Large intestine (tissue), 3 donors: Measurements from ENCODE around the gene SYTL2. TPM values are rescaled to one million over a fixed set of nuclear protein-coding genes. Genes with fewer than 3 reads are reported as not detected.

ENCODE experiments used
- DNase-seq, 2 donors: peaks; one replicate each; pipeline versions ENCODE4 v3.0.0 to v3.0.0-alpha.2; 2013
- H3K27ac ChIP-seq: one replicate; pipeline ENCODE4 v1.5.1; 2013; ENCODE audit warnings: low read length
- H3K27me3 ChIP-seq: 2 replicates; pipeline ENCODE4 v1.6.1; 2013; ENCODE audit warnings: low read length; ENCODE audit not compliant: control insufficient read depth, insufficient read depth
- H3K36me3 ChIP-seq: 2 replicates; pipeline ENCODE4 v1.6.1; 2013; ENCODE audit warnings: low read length; ENCODE audit not compliant: control insufficient read depth, insufficient read depth
- H3K4me1 ChIP-seq: one replicate; pipeline ENCODE4 v1.6.1; 2013; ENCODE audit warnings: low read length; ENCODE audit not compliant: control insufficient read depth, insufficient read depth
- H3K4me3 ChIP-seq: one replicate; pipeline ENCODE4 v1.5.1; 2013; ENCODE audit warnings: low read length
- H3K9me3 ChIP-seq: one replicate; pipeline ENCODE4 v1.6.1; 2013; ENCODE audit warnings: mild to moderate bottlenecking, low read depth, low read length, moderate library complexity; ENCODE audit not compliant: control insufficient read depth
- WGBS: methylation state at CpG from one replicate; pipeline ENCODE4 v1.1.5; 2013; ENCODE audit warnings: low lambda C conversion rate; ENCODE audit not compliant: insufficient coverage; 5-methylcytosine and 5-hydroxymethylcytosine counted together
- polyA plus RNA-seq: library from polyadenylated mRNA; unstranded; fragments of 120-200 nt; gene quantifications from one replicate; pipeline ENCODE4 v1.2.1, GENCODE V29; 2013

The SYTL2 gene
- polyA plus RNA-seq, 1 donor: 40.9 TPM

- no peaks in the 10 kb centered on the region for H3K4me1 ChIP-seq
- H3K27me3 ChIP-seq: no peaks in the 10 kb centered on the region
- H3K36me3 ChIP-seq: no peaks in the 10 kb centered on the region
- H3K9me3 ChIP-seq: no peaks in the 10 kb centered on the region
- 100% methylated on average over 1 of the region's 2 CpGs for WGBS
- no peak for DNase-seq
- H3K27ac ChIP-seq: no peak overlapping the region
- H3K4me3 ChIP-seq: no peak overlapping the region
These were observed 44.2 kb downstream of the SYTL2 start for GRCh38 chr11:85766721-85767161.

DNA sequence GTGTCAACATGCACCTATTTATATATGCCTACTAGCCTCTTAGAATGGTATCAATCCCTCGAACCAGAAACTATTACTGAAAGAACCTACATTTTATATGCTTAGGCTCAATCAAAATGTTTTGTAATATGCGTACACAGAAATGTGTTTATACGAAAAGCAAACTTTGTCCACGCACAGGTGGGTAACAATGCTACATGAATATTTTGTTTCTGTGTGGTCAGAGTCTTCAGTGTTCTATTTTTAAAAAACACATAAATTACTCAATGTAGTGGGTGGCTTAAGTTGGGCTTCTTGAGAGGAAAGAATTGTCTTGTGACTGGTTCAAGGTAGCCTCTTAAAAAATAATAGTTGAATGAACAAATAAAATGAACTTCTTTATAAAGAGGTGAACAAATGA is 46.1 kb downstream of the SYTL2 start:
- 83% methylated on average over 3 of the region's 4 CpGs for WGBS
- DNase-seq: no peak
- no peaks in the 10 kb centered on the region for H3K9me3 ChIP-seq
- no peak overlapping the region for H3K27ac ChIP-seq
- H3K27me3 ChIP-seq: no peaks in the 10 kb centered on the region
- no peaks in the 10 kb centered on the region for H3K36me3 ChIP-seq
- H3K4me1 ChIP-seq: no peaks in the 10 kb centered on the region
- no peak overlapping the region for H3K4me3 ChIP-seq

- H3K4me3 ChIP-seq: no peak overlapping the region
- no peak overlapping the region for H3K27ac ChIP-seq
- H3K4me1 ChIP-seq: peaks cover 5% of the 10 kb centered on the region
- DNase-seq: no peak
- H3K36me3 ChIP-seq: no peaks in the 10 kb centered on the region
- no peaks in the 10 kb centered on the region for H3K9me3 ChIP-seq
- H3K27me3 ChIP-seq: no peaks in the 10 kb centered on the region
- no CpG with 5 or more reads among the region's 1 CpG for WGBS
These were observed 48.7 kb downstream of the SYTL2 start for GRCh38 chr11:85762226-85762625.

DNA sequence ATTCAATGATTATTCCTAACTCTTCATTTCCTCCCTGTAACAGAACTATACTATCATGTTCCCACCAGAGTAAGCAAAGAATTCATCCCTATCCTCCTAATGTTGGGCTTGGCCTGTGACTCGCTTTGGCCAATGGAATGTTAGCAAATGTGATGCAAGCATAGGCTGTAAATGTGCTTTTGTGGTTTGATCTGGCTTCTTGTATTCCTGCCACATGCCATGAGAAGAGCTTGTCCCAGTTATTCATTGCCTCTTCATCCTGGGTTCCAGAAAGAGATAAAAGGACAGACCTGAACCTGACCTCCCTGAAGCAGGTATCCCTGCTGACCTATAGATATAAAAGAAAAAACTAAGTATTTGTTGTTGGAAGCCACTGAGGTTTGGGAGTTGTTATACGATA is 51.0 kb downstream of the SYTL2 start:
- 80% methylated on average over 1 of the region's 2 CpGs for WGBS
- H3K9me3 ChIP-seq: no peaks in the 10 kb centered on the region
- no peak overlapping the region for H3K27ac ChIP-seq
- no peak overlapping the region for H3K4me3 ChIP-seq
- peaks cover 14% of the 10 kb centered on the region for H3K4me1 ChIP-seq
- no peak for DNase-seq
- H3K27me3 ChIP-seq: no peaks in the 10 kb centered on the region
- H3K36me3 ChIP-seq: no peaks in the 10 kb centered on the region

DNA sequence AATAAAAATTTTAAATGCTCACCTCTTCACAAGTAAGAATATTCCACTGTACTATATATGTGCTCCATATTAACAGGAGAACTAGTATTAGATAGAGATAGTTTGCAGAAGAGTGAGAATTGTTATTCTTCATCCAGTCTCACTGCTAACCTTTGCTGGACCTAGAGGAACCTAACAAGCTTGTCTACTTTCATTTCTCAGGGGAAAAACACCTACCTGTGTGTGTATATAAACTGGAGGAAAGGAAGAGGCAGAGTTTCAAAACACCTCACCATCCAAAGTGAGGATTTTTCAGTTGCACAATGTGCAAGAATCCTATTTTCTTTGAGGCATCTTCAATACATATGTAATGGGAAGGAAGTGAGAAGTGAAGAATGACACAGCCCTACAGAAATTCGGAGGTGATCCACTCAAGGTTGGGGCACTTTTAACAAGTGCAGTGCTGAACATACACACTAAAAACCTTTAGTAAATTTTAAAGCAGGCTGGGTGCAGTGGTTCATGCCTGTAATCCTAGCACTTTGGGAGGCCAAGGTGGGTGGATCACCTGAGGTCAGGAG is 52.4 kb downstream of the SYTL2 start:
- Histone ChIP-seq H3K27me3 (no peaks in the 10 kb centered on the region), H3K4me1 (peaks cover 14% of the 10 kb centered on the region), H3K4me3 (no peak overlapping the region), H3K9me3 (no peaks in the 10 kb centered on the region), H3K27ac (no peak overlapping the region), H3K36me3 (no peaks in the 10 kb centered on the region)
- no peak for DNase-seq
- no CpG with 5 or more reads among the region's 1 CpG for WGBS

GRCh38 chr11:85758026-85758425 is 52.9 kb downstream of the SYTL2 start:
- Histone ChIP-seq H3K27ac (no peak overlapping the region), H3K4me1 (peaks cover 14% of the 10 kb centered on the region), H3K27me3 (no peaks in the 10 kb centered on the region), H3K4me3 (no peak overlapping the region), H3K9me3 (no peaks in the 10 kb centered on the region), H3K36me3 (no peaks in the 10 kb centered on the region)
- WGBS: 93% methylated on average over 2 of the region's 4 CpGs
- no peak for DNase-seq

GRCh38 chr11:85756401-85757200 is 54.3 kb downstream of the SYTL2 start:
- Histone ChIP-seq H3K27ac (peak overlapping the region; percentile 58), H3K27me3 (no peaks in the 10 kb centered on the region), H3K4me3 (no peak overlapping the region), H3K4me1 (peaks cover 14% of the 10 kb centered on the region), H3K9me3 (no peaks in the 10 kb centered on the region), H3K36me3 (no peaks in the 10 kb centered on the region)
- DNase-seq: peak; percentile 58 to 85
- WGBS: 50% methylated on average over 1 of the region's 6 CpGs

GRCh38 chr11:85755701-85756100 is 55.2 kb downstream of the SYTL2 start:
- WGBS: no CpG with 5 or more reads among the region's 1 CpG
- DNase-seq: no peak
- H3K4me1 ChIP-seq: peaks cover 14% of the 10 kb centered on the region
- no peaks in the 10 kb centered on the region for H3K36me3 ChIP-seq
- H3K4me3 ChIP-seq: no peak overlapping the region
- no peaks in the 10 kb centered on the region for H3K9me3 ChIP-seq
- H3K27ac ChIP-seq: peak overlapping the region; percentile 58
- no peaks in the 10 kb centered on the region for H3K27me3 ChIP-seq

DNA sequence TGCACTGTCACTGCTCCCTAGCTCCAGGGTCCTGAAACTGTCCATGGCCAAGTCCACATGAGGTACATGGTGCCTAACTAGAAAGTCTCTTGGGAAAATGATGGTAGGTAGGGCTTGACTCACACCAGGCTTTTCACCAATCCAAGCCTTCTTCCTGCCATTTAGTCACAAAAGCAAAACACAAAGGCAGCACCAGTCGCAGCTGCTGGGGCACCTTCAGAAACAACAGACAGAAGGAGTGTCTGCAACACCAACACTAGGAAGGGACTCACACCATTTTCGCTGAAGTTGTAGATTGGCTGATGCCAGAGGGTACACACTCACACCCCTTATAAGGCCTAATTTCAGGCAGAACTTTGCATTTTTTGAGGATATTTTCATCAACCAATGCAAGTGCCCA is 55.7 kb downstream of the SYTL2 start:
- Histone ChIP-seq H3K36me3 (no peaks in the 10 kb centered on the region), H3K9me3 (no peaks in the 10 kb centered on the region), H3K27ac (no peak overlapping the region), H3K4me3 (no peak overlapping the region), H3K4me1 (peaks cover 14% of the 10 kb centered on the region), H3K27me3 (no peaks in the 10 kb centered on the region)
- WGBS: no CpG with 5 or more reads among the region's 2 CpGs
- no peak for DNase-seq

DNA sequence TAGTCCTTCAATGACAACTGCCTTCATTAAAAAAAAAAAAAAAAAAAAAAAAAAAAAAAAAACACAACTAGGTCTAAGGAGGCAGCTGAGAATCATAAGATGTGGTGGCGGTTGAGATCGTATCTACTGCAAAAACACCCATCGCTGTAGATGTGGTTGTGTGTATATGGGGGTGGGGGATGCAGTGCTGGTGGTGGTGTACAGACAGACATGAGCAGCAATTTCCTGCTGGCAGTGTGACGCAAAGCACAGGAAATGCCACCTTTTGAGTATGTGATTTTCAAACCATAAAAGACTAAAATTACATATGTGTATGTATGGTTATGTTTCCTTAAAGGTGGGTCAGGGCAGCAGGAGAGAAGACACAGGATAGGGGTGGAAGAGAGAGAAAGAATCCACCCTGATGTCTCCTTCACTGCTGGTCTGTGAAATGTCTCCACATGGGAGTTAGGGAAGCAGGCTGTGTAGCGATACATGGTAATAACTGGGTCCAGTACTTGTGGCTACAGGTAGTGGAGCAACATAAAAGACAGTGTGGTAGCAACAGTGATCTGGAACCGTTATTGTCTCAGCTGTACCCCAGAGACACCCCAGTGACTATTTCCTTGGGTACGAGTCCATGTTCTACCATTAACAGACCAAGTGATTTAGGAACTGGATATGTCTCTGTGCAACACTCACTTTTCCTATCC is 57.9 kb downstream of the SYTL2 start:
- H3K27me3 ChIP-seq: no peaks in the 10 kb centered on the region
- H3K36me3 ChIP-seq: no peaks in the 10 kb centered on the region
- H3K4me1 ChIP-seq: peaks cover 14% of the 10 kb centered on the region
- DNase-seq: peak; percentile 17 to 43
- no peak overlapping the region for H3K4me3 ChIP-seq
- H3K9me3 ChIP-seq: no peaks in the 10 kb centered on the region
- no peak overlapping the region for H3K27ac ChIP-seq
- WGBS: no CpG with 5 or more reads among the region's 7 CpGs
